PC-3 (cell line): Measurements from ENCODE around the gene CD2. TPM values are rescaled to one million over a fixed set of nuclear protein-coding genes. Genes with fewer than 3 reads are reported as not detected.

Experiments used
- ATAC-seq: fragments of 200-7000 bp; cut with Tn5 transposase; 2 replicates; pipeline ENCODE4 v1.9.1; 2020; ENCODE audit warnings: mild to moderate bottlenecking, moderate library complexity
- BruUV-seq: library from RNA; stranded (reverse); fragments of 400-500 nt; replicated peaks from 2 replicates; lab custom pipeline; 2021; lab: Mats Ljungman, UMichigan
- CTCF ChIA-PET: fragments of 300-600 bp; sonication (Branson Sonifier 250); formaldehyde crosslinking; loops from one replicate; lab custom pipeline; 2022; ENCODE audit warnings: antibody characterized with exemption; lab: Charles Lee
- POLR2A ChIA-PET: fragments of 300-600 bp; sonication (Branson Sonifier 250); formaldehyde crosslinking; loops from one replicate; lab custom pipeline; 2022; ENCODE audit warnings: antibody characterized with exemption; ENCODE audit not compliant: unreplicated experiment; lab: Charles Lee
- DNase-seq: peaks from one replicate; pipeline ENCODE4 v3.0.0-alpha.2; 2015
- H2AFZ ChIP-seq: fragments of 300-600 bp; sonication (generic); 2 replicates; pipeline ENCODE4 v1.6.0; 2016; ENCODE audit warnings: antibody characterized with exemption, low read length
- H3F3A ChIP-seq: fragments of 300-600 bp; sonication (generic); one replicate; pipeline ENCODE4 v1.6.0; 2017; ENCODE audit warnings: antibody characterized with exemption, low read length, control low read depth, mild to moderate bottlenecking; ENCODE audit not compliant: unreplicated experiment
- H3K27ac ChIP-seq: fragments of 300-600 bp; sonication (generic); 2 replicates; pipeline ENCODE4 v1.5.1; 2016; ENCODE audit warnings: mild to moderate bottlenecking, low read length
- H3K27me3 ChIP-seq: fragments of 300-600 bp; sonication (generic); 2 replicates; pipeline ENCODE4 v1.6.1; 2016; ENCODE audit warnings: low read length, mixed read lengths
- H3K36me3 ChIP-seq: fragments of 300-600 bp; sonication (generic); 2 replicates; pipeline ENCODE4 v1.6.1; 2016; ENCODE audit warnings: low read depth, mixed run types, low read length, mixed read lengths
- H3K4me1 ChIP-seq: fragments of 300-600 bp; sonication (generic); 2 replicates; pipeline ENCODE4 v1.5.1; 2016; ENCODE audit warnings: low read length; ENCODE audit not compliant: insufficient read depth
- H3K4me2 ChIP-seq: fragments of 300-600 bp; sonication (generic); 2 replicates; pipeline ENCODE4 v1.6.0; 2016; ENCODE audit warnings: low read length
- H3K4me3 ChIP-seq: fragments of 300-600 bp; sonication (generic); 2 replicates; pipeline ENCODE4 v1.5.1; 2016; ENCODE audit warnings: mild to moderate bottlenecking, low read length, mixed read lengths
- H3K79me2 ChIP-seq: fragments of 300-600 bp; sonication (generic); 2 replicates; pipeline ENCODE4 v1.6.1; 2017; ENCODE audit warnings: low read length, mixed read lengths
- H3K9ac ChIP-seq: fragments of 300-600 bp; sonication (generic); 2 replicates; pipeline ENCODE4 v1.6.0; 2016; ENCODE audit warnings: mild to moderate bottlenecking, low read length
- H3K9me2 ChIP-seq: fragments of 300-600 bp; sonication (generic); replicated peaks from 2 replicates; pipeline ENCODE4 v1.6.1; 2016; ENCODE audit warnings: mixed run types, low read length, mixed read lengths
- H3K9me3 ChIP-seq: fragments of 300-600 bp; sonication (generic); 2 replicates; pipeline ENCODE4 v1.6.1; 2016; ENCODE audit warnings: low read length, mixed read lengths
- H4K20me1 ChIP-seq: fragments of 300-600 bp; sonication (generic); 2 replicates; pipeline ENCODE4 v1.6.1; 2016; ENCODE audit warnings: low read length, mixed read lengths
- CTCF ChIP-seq: fragments of 300-600 bp; sonication (generic); conservative IDR thresholded peaks from 2 replicates; pipeline ENCODE4 v1.5.1; 2017; ENCODE audit warnings: antibody characterized with exemption, low read depth, mild to moderate bottlenecking, low read length
- EZH2 ChIP-seq: fragments of 300-600 bp; sonication (generic); IDR thresholded peaks from one replicate; pipeline ENCODE4 v1.6.1; 2017; ENCODE audit warnings: antibody characterized with exemption, mild to moderate bottlenecking, low read length; ENCODE audit not compliant: unreplicated experiment
- EZH2phosphoT487 ChIP-seq: fragments of 300-600 bp; sonication (generic); IDR thresholded peaks from 2 replicates; pipeline ENCODE4 v1.6.1; 2018; ENCODE audit warnings: mild to moderate bottlenecking, antibody characterized with exemption, low read length, borderline replicate concordance
- intact Hi-C: fragments of 100-400 bp; cut with micrococcal nuclease; formaldehyde crosslinking; loops from 2 replicates; pipeline ENCODE4 v1.9.0; 2023
- total RNA-seq: library from RNA; depleted of rRNA; stranded (reverse); fragments of >200 nt; gene quantifications from 2 replicates; pipeline ENCODE4 v1.2.3, GENCODE V29; 2014

CD2 gene
- total RNA-seq, 1 experiment from 2014 or later = not detected

DNA sequence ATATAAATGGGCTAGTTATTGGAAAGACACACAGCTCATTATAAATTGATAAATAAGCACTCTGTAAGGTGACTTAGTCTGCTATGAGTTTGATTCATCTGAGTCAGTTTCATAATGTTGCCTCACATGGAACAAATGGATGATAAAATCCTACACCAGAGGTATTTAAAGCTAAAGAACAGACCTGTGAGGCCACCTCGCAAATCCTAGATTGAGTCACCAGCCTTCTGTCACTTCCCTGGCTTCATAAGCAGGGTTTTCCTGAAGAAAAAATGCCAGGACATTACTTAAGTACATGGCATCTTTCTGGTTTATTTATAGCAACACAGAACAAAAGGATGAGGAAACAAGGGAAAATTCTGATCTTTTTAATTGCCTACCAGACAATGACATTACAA lies 18.4 kb downstream of the CD2 start:
- ChIA-PET POLR2A (no interaction called here), CTCF (no interaction called here)
- Histone ChIP-seq H3F3A (no peaks in the 10 kb centered on the region), H3K36me3 (no peaks in the 10 kb centered on the region), H3K4me1 (peaks cover 17% of the 10 kb centered on the region), H3K9me3 (no peaks in the 10 kb centered on the region), H3K4me3 (no peak overlapping the region), H3K9me2 (no peaks in the 10 kb centered on the region), H3K27ac (no peak overlapping the region), H3K79me2 (no peaks in the 10 kb centered on the region), H2AFZ (no peak overlapping the region), H4K20me1 (no peaks in the 10 kb centered on the region), H3K27me3 (no peaks in the 10 kb centered on the region), H3K9ac (no peak overlapping the region), H3K4me2 (no peak overlapping the region)
- BruUV-seq = no TSS peak
- ATAC-seq (no peak), DNase-seq (peak; percentile 61)
- intact Hi-C loops = no loop called here
- TF ChIP-seq EZH2phosphoT487 (no peak), EZH2 (no peak), CTCF (no peak)

DNA sequence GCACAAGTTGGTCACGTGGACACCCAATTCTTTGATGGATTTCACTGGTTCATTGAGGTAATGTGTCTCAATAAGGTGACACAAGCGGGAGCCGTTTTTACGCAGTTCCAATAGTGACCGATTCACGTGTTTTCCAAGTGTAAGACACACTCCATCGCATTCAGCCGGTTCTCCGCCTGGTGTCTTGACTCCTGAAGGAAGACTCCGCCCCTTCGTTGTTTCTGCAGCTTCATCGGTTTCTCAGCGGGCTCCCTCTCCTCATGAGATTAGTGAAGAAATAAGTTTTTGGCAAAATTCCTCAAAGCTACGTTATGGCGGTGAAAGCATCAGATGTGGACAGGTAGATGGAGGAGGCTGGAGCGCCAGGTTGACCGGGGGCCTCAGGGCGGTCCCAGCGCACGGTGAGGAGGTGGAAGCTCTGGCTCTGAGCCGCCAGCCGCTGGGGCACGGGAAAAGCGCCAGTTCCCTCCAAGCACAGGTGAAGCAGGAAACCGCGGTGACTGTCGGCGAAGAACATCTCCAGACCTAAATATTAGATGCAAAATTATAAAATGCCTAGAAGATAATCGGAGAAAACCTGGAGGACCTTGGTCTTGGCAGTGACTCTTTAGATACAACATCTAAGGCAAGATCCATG lies 21.0 kb downstream of the CD2 start:
- Histone ChIP-seq H3K36me3 (no peaks in the 10 kb centered on the region), H3K4me1 (peaks cover 26% of the 10 kb centered on the region), H3K4me3 (no peak overlapping the region), H3K27ac (no peak overlapping the region), H2AFZ (no peak overlapping the region), H4K20me1 (no peaks in the 10 kb centered on the region), H3K9me2 (no peaks in the 10 kb centered on the region), H3K9me3 (no peaks in the 10 kb centered on the region), H3K79me2 (no peaks in the 10 kb centered on the region), H3K4me2 (no peak overlapping the region), H3F3A (no peaks in the 10 kb centered on the region), H3K27me3 (no peaks in the 10 kb centered on the region), H3K9ac (no peak overlapping the region)
- TF ChIP-seq EZH2 (no peak), EZH2phosphoT487 (no peak), CTCF (no peak)
- no peak for DNase-seq
- CTCF ChIA-PET = no interaction called here
- no peak for ATAC-seq
- POLR2A ChIA-PET = no interaction called here
- intact Hi-C loops = no loop called here
- no TSS peak for BruUV-seq
